Ishikawa (cell line): ENCODE results near the gene ENOX1.

Experiments
- CEBPB ChIP-seq: IDR thresholded peaks from 2 replicates; pipeline ENCODE4 v1.6.1; 2012
- CREB1 ChIP-seq: IDR thresholded peaks from 2 replicates; pipeline ENCODE4 v1.6.1; 2012; ENCODE audit warnings: low read depth
- EGR1 ChIP-seq: IDR thresholded peaks from 2 replicates; pipeline ENCODE4 v1.6.1; 2012
- EP300 ChIP-seq: IDR thresholded peaks from 2 replicates; pipeline ENCODE4 v1.6.1; 2012; ENCODE audit warnings: borderline replicate concordance
- FOXM1 ChIP-seq: IDR thresholded peaks from 2 replicates; pipeline ENCODE4 v1.6.1; 2012; ENCODE audit warnings: low read depth, borderline replicate concordance
- NFIC ChIP-seq: IDR thresholded peaks from 2 replicates; pipeline ENCODE4 v1.6.1; 2012
- RAD21 ChIP-seq: IDR thresholded peaks from 2 replicates; pipeline ENCODE4 v1.6.1; 2012; ENCODE audit warnings: low read depth
- TAF1 ChIP-seq: IDR thresholded peaks from 2 replicates; pipeline ENCODE4 v1.6.1; 2012; ENCODE audit warnings: low read depth, mild to moderate bottlenecking
- TCF12 ChIP-seq: IDR thresholded peaks from 2 replicates; pipeline ENCODE4 v1.6.1; 2012; ENCODE audit warnings: low read depth
- TEAD4 ChIP-seq: IDR thresholded peaks from 2 replicates; pipeline ENCODE4 v1.6.1; 2012
- YY1 ChIP-seq: IDR thresholded peaks from 2 replicates; pipeline ENCODE4 v1.6.1; 2012; ENCODE audit warnings: low read depth
- ZBTB7A ChIP-seq: IDR thresholded peaks from 2 replicates; pipeline ENCODE4 v1.6.1; 2012; ENCODE audit warnings: low read depth
- TF ChIP-seq, protein P1 (sequence below): IDR thresholded peaks from 2 replicates; pipeline ENCODE4 v1.6.1; 2012
- TF ChIP-seq, protein P2 (sequence below): IDR thresholded peaks from 2 replicates; pipeline ENCODE4 v1.6.1; 2012
- TF ChIP-seq, protein P3 (sequence below): IDR thresholded peaks from 2 replicates; pipeline ENCODE4 v1.6.1; 2012; ENCODE audit warnings: low read depth, mild to moderate bottlenecking

Gene ENOX1

DNA sequence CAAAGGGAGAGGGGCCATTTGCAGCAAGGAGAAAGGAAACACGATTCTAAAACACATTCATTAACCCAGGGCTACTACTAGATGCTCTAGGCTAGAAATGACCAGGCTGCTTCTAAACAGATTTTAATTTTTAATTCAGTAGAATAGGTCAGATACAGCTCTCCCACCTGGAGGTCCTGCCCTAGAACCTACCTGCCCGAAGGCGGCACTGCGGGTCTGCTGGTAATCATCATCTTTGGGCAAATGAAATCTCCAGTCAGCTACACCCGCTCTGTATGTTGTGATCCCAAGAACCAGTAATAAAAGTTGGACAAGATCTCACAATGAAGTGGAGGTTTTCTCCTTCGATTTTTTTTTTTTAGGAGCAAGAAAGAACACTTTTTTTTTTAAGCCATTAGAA, 345.3 kb downstream of the ENOX1 start:
- TF ChIP-seq ZBTB7A (no peak), EGR1 (no peak), TAF1 (no peak), RAD21 (no peak), TEAD4 (no peak), NFIC (no peak)
- TF ChIP-seq, protein P1, sequence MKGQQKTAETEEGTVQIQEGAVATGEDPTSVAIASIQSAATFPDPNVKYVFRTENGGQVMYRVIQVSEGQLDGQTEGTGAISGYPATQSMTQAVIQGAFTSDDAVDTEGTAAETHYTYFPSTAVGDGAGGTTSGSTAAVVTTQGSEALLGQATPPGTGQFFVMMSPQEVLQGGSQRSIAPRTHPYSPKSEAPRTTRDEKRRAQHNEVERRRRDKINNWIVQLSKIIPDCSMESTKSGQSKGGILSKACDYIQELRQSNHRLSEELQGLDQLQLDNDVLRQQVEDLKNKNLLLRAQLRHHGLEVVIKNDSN: no peak
- TF ChIP-seq, protein P2, sequence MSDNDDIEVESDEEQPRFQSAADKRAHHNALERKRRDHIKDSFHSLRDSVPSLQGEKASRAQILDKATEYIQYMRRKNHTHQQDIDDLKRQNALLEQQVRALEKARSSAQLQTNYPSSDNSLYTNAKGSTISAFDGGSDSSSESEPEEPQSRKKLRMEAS: no peak

- no peak for TF ChIP-seq FOXM1
- TF ChIP-seq ZBTB7A: no peak
- TF ChIP-seq CREB1: no peak
- no peak for TF ChIP-seq CEBPB
- TF ChIP-seq, protein P3, sequence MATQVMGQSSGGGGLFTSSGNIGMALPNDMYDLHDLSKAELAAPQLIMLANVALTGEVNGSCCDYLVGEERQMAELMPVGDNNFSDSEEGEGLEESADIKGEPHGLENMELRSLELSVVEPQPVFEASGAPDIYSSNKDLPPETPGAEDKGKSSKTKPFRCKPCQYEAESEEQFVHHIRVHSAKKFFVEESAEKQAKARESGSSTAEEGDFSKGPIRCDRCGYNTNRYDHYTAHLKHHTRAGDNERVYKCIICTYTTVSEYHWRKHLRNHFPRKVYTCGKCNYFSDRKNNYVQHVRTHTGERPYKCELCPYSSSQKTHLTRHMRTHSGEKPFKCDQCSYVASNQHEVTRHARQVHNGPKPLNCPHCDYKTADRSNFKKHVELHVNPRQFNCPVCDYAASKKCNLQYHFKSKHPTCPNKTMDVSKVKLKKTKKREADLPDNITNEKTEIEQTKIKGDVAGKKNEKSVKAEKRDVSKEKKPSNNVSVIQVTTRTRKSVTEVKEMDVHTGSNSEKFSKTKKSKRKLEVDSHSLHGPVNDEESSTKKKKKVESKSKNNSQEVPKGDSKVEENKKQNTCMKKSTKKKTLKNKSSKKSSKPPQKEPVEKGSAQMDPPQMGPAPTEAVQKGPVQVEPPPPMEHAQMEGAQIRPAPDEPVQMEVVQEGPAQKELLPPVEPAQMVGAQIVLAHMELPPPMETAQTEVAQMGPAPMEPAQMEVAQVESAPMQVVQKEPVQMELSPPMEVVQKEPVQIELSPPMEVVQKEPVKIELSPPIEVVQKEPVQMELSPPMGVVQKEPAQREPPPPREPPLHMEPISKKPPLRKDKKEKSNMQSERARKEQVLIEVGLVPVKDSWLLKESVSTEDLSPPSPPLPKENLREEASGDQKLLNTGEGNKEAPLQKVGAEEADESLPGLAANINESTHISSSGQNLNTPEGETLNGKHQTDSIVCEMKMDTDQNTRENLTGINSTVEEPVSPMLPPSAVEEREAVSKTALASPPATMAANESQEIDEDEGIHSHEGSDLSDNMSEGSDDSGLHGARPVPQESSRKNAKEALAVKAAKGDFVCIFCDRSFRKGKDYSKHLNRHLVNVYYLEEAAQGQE: no peak
Observed at GRCh38 chr13:43434191-43434590, 352.6 kb downstream of the ENOX1 start.

DNA sequence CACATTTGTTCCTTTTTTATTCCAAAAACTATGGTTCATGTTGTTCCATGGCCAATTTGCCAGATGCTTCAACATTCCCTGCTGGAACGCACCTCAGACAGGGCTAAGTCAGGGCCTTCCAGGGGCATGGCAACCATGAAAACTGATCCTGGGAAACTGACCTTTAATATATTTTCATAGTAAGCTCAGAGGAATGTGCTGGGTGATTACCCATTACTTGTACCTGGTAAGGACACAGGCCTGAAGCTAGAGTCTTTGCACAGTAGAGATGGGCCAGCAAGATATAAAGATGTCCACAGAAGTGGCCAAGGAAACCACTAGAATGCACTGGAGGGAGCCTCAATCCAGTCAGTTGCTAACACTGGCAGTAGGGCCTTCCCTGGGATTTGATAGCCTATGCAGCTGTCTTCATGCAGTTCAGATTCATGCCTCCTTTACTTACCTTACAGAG, 353.1 kb downstream of the ENOX1 start:
- no peak for TF ChIP-seq EP300

DNA sequence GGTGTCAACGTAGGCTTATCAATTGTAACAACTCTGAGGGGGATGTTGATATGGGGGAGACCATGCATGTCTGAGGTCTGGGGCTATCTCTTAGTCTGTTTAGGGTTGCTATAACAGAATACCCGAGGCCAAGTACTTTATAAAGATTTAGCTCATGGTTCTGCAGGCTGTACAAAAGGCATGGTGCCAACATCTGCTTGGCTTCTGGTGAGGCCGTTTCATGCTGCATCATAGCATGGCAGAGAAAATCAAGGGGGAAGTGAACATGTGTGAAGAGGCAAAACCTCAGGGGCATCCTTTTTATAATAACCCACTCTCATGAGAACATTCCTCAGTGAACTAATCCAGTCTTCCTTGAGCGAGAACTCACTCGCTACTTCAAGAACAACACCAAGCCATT, 353.8 kb downstream of the ENOX1 start:
- TF ChIP-seq TAF1 (no peak), EP300 (no peak)
- TF ChIP-seq, protein P2: no peak

- TF ChIP-seq TCF12: no peak
- no peak for TF ChIP-seq YY1
- TF ChIP-seq, protein P1: no peak
- TF ChIP-seq FOXM1: no peak
- no peak for TF ChIP-seq ZBTB7A
- TF ChIP-seq, protein P3: no peak
- TF ChIP-seq RAD21: no peak
- TF ChIP-seq CREB1: no peak
- TF ChIP-seq, protein P2: no peak
- TF ChIP-seq TAF1: no peak
- no peak for TF ChIP-seq CEBPB
- no peak for TF ChIP-seq EGR1
- TF ChIP-seq TEAD4: no peak
- no peak for TF ChIP-seq EP300
- no peak for TF ChIP-seq NFIC
Observed at GRCh38 chr13:43431841-43432240, 354.9 kb downstream of the ENOX1 start.

GRCh38 chr13:43431290-43431716, 355.5 kb downstream of the ENOX1 start:
- TF ChIP-seq ZBTB7A (no peak), EGR1 (no peak), YY1 (no peak), CEBPB (no peak), TEAD4 (no peak)
- TF ChIP-seq, protein P2: no peak
- TF ChIP-seq, protein P1: no peak
